SK-N-MC (cell line): Measurements from ENCODE around the gene SNX25.

ENCODE experiments used
- EZH2 ChIP-seq: fragments of 200-600 bp; sonication (generic); IDR thresholded peaks from one replicate; pipeline ENCODE4 v1.6.1; 2017; ENCODE audit warnings: antibody characterized with exemption
- FOXP2 ChIP-seq: optimal IDR thresholded peaks from 2 replicates; pipeline ENCODE3; 2011; ENCODE audit warnings: mild to moderate bottlenecking, moderate library complexity; ENCODE audit not compliant: insufficient read depth; ENCODE audit errors: extremely low read length, control extremely low read depth

GRCh38 chr4:185261946-185262345 is 52.5 kb downstream of the SNX25 start:
- TF ChIP-seq EZH2 (no peak), FOXP2 (no peak)
